Left cardiac atrium (tissue), 4 donors: ENCODE results near the gene NRP2. TPM values are rescaled to one million over a fixed set of nuclear protein-coding genes. Genes with fewer than 3 reads are reported as not detected.

Experiments used
- ATAC-seq, 2 donors: fragments of 200-7000 bp; cut with Tn5 transposase; one replicate each; pipeline ENCODE4 v1.9.1; 2020; ENCODE audit warnings: mild to moderate bottlenecking in 2 of 2, moderate library complexity in 2 of 2
- DNase-seq: peaks from one replicate; pipeline ENCODE4 v3.0.0-alpha.2; 2020
- intact Hi-C, 2 donors: fragments of 100-400 bp; cut with DNase I; formaldehyde crosslinking; loops; one replicate each; pipeline versions ENCODE4 v1.14.1 to v1.15.1; 2022 to 2023
- total RNA-seq, 2 donors: library from RNA; stranded (reverse); fragmentation: NEBNext Ultra II Directional; extraction: Animal tissue kit (Norgen Biotek cat#: 25700); gene quantifications; one replicate each; pipeline ENCODE4 v1.2.1, GENCODE V29; 2021
- donor health status: DM: no; HTN: yes; CAD: no.
- donor health status: DM: no; HTN: yes; CAD: no; lungs with severe emphysema.
- donor health status: DM: yes; HTN: yes; CAD: no.
- donor health status: Dilated cardiomyopathy.

The NRP2 gene
- total RNA-seq, 2 donors from 2014 or later, result 16.3 to 16.6 TPM

DNA sequence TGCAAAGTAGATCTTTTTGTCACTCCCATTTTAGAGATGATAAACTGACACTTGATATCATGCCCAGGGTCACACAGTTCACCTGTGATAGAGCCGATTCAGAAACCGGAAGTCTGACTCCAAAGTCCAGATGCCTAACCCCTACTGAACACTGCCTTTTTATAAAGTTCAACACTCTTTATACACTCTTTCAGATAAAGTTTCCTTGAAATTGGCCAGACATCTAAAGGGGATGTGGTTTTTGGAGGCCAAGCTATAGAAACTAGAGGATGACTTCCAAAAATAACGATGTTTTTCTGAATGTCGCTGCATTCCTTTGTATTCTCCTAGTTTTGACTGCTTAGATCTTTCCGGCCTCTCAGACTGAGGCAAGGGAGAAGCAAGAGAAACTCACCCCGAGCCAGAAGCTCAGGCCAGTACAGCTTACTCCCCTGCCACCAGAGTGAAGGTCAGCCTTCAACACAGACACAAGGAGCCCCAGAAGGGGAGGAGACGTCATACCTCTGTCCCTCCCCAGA is 61.8 kb downstream of the NRP2 start:
- no peak for DNase-seq
- intact Hi-C loops, result no loop called here
- peak; percentile 19 to 30 for ATAC-seq

GRCh38 chr2:205745661-205746419 is 63.5 kb downstream of the NRP2 start:
- ATAC-seq, result no peak
- intact Hi-C loops, result no loop called here

DNA sequence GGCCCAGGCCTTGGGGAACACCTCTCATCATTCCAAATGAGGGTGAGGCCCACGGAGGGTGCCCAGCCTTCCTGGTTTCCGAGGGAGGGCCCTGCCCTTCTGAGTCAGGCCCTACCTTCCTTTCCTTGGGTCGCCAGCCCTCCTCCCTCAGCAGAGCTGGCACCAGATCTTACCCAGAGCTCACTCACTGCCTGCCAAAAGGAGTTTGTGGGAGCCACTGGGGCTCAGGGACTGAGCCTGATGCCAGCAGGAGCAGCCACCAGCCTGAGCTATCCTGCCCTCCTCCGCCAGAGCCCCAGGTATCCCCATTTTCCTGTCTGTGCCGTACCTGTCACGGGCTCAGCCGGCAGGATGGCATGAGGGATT is 64.1 kb downstream of the NRP2 start:
- DNase-seq (no peak), ATAC-seq (peak in 1 of 2 donors; percentile 32)
- intact Hi-C loops, result no loop called here

More at GRCh38 chr2:205745661-205746419, 63.5 kb downstream of the NRP2 start:
- no peak for DNase-seq

- intact Hi-C loops, result no loop called here
- ATAC-seq, result no peak
- no peak for DNase-seq
These were observed 65.6 kb downstream of the NRP2 start for GRCh38 chr2:205747829-205748386.

GRCh38 chr2:205748639-205749038 is 66.3 kb downstream of the NRP2 start:
- no peak for DNase-seq
- peak in 1 of 2 donors; percentile 62 for ATAC-seq
- intact Hi-C loops, result no loop called here

DNA sequence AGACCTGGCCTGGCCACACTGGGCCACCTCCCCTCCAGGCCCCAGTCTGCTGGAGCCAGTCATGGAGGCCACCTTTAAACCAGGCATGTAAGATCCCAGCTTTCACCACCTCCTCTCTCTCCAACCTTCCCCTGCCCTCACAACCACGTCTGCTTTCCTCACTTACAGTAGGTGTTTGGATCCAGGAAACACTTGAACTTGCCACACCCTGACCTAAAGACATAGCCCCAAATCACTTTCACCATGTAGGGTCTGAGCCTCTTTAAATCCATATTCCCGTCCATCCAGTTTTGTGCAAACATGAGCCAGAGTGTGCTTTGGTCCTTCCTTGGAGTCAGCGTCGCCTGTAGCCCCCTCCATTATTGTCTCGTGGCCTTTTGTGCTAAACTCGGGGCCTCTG is 66.8 kb downstream of the NRP2 start:
- ATAC-seq (no peak), DNase-seq (no peak)
- intact Hi-C loops, result no loop called here

- ATAC-seq (no peak), DNase-seq (no peak)
- intact Hi-C loops, result no loop called here
These were observed 68.5 kb downstream of the NRP2 start for GRCh38 chr2:205750797-205751196.

- DNase-seq (no peak), ATAC-seq (no peak)
- intact Hi-C loops, result no loop called here
These were observed 69.3 kb downstream of the NRP2 start for GRCh38 chr2:205751569-205752031.

DNA sequence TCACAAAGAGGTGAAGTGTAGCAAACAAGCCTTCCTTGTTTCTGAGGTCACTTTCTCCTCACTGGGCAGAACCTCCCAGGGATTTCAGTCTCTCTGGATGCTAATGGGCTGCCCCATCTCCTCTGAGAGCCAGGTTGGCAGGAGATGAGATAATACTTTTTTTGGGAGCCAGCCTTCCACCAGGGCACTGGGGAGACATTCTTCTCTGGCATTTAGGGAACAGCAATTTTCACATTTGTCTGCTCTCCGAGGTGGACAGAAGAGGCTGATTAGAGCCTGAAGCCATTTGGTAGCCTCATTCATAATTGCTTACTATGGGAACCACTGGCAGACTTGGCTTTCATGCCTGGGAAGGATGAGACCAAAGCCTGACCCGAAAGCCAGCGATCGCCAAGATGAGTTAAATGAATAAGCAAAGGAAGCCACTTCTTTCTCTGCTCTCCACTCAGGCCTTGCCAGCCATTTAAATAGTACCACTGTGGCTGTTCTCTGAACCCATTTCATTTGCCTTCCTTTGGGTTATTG is 70.1 kb downstream of the NRP2 start:
- intact Hi-C loops, result no loop called here

DNA sequence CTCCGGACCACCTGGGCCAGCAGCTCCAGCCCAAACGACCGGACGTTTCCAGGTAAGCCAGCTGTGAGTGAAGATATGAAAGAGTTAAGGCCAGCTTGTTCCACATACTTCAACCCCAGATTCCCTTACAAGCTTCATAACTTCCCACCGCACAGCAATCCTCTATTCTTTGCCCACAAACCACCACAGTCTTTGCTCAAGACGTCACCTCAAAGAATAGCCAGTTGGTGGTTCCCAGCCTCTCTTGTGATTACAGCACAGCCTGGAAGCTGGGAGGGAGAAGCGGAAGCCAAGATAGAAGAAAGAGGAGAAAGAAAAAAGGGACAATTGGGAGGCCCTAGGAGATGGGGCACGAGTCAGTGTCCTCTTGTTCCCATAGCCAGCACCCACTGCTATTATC is 70.6 kb downstream of the NRP2 start:
- no peak for ATAC-seq
- no peak for DNase-seq
- intact Hi-C loops, result no loop called here

More for the DNA sequence above, 70.1 kb downstream of the NRP2 start:
- DNase-seq (no peak), ATAC-seq (no peak)

GRCh38 chr2:205754285-205754923 is 72.1 kb downstream of the NRP2 start:
- intact Hi-C loops, result no loop called here
- DNase-seq (no peak), ATAC-seq (no peak)

- intact Hi-C loops, result no loop called here
- ATAC-seq, result peak; percentile 29 to 39
These were observed 72.6 kb downstream of the NRP2 start for GRCh38 chr2:205754924-205755321.

DNA sequence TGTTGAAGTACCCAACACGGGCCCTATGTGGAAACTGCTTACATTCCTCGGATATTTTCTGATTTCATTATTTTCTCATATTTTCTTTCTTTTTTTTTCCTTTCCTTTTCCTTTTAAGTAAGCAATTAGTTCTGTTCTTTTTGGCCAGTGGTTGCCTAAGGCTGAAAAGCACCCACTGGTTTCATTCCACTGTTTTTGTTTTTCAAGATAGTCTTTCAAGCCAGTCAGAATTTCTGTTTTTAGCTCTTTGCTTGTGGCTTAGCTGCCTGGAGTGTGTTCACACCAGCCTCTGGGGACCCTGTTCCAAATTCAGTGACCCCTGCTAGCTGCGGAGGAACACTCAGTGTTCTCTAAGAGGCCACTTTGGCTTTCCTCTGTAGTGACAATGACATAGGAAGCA is 73.6 kb downstream of the NRP2 start:
- intact Hi-C loops, result no loop called here
- DNase-seq (no peak), ATAC-seq (peak; percentile 21 to 75)

More at GRCh38 chr2:205754924-205755321, 72.6 kb downstream of the NRP2 start:
- no peak for DNase-seq

DNA sequence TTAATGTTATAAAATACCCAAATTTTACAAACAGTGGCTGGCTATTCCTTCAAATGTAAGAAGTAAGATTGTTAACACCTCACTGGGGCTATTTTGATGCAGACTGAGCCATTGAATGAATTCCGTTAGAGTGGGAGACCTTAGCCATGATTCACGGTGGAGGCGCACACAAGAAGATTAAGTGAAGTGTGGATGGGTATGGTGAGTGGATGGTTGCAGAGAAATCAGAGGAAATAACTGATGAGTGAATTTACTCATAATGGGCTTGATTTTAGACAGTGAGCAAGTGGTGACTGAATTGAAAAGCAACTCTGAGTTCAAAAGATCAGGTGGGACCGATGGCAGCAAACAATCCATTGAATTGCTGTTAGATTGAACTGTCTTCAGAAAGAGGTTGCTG is 75.0 kb downstream of the NRP2 start:
- ATAC-seq, result no peak
- intact Hi-C loops, result no loop called here
- DNase-seq, result no peak

- ATAC-seq (peak in 1 of 2 donors; percentile 81), DNase-seq (no peak)
- intact Hi-C loops, result no loop called here
These were observed 75.8 kb downstream of the NRP2 start for GRCh38 chr2:205758051-205758450.

- ATAC-seq, result no peak
- intact Hi-C loops, result no loop called here
- no peak for DNase-seq
These were observed 76.2 kb downstream of the NRP2 start for GRCh38 chr2:205758500-205758899.

DNA sequence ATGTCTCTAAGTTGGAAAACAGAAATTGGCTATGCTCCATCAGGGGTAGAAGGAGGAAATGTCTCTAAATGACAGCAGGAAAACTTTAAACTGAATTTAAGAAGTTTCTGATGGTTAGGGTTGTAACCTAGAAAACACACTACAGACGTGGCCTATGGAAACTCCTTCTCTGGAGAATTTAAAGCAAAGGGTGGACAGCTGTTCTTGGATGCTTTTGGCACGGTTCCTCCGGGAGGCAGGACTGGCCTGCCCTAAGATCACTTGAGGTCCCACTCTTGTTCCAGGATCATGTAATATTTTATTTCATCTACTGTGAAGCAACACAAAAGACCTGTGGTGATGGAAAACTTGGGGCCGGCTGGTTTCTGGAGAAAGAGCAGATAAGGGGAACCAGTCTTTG is 77.0 kb downstream of the NRP2 start:
- no peak for DNase-seq
- intact Hi-C loops, result no loop called here

GRCh38 chr2:205759732-205760131 is 77.4 kb downstream of the NRP2 start:
- intact Hi-C loops, result no loop called here
- DNase-seq (no peak), ATAC-seq (no peak)

More for the DNA sequence above, 77.0 kb downstream of the NRP2 start:
- no peak for ATAC-seq

GRCh38 chr2:205760157-205760556 is 77.9 kb downstream of the NRP2 start:
- DNase-seq (no peak), ATAC-seq (no peak)
- intact Hi-C loops, result no loop called here

DNA sequence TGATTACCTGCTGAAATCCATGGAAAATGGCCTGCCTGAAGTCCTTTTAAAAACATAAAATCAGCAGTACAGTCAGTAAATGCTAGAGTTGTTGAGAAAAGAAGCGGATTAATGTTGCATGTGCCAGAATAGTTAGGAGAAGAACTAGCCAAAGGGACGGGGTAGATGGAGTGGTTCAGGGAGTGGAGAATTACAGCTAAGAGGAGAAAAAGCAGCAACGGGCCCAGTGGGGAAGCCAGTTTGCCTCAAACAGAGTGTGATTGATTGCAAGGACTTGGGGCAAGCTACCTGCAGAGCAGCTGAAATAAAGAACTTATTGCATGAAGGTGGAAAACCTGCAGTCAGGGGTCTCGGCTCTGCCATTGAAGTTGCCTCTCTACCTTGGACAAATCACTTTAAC is 79.1 kb downstream of the NRP2 start:
- intact Hi-C loops, result no loop called here
- no peak for DNase-seq
- ATAC-seq, result no peak
